Subcutaneous abdominal adipose tissue (tissue), 5 donors: ENCODE data around the gene ENKD1.

Experiments
- H3K27ac ChIP-seq: one replicate; pipeline ENCODE4 v1.7.0; 2013; ENCODE audit warnings: low read depth, mild to moderate bottlenecking, inconsistent platforms, low read length, moderate library complexity
- H3K27me3 ChIP-seq, 5 donors: one replicate each; pipeline ENCODE4 v1.7.0; 2013; ENCODE audit warnings: low read length in 5 of 5, inconsistent platforms in 1 of 5; ENCODE audit not compliant: control insufficient read depth in 5 of 5, insufficient read depth in 4 of 5
- H3K36me3 ChIP-seq, 5 donors: one replicate each; pipeline ENCODE4 v1.7.0; 2013; ENCODE audit warnings: low read length in 5 of 5; ENCODE audit not compliant: control insufficient read depth in 5 of 5, insufficient read depth in 5 of 5
- H3K4me1 ChIP-seq, 5 donors: one replicate each; pipeline ENCODE4 v1.7.0; 2013; ENCODE audit warnings: low read length in 5 of 5, mild to moderate bottlenecking in 3 of 5, moderate library complexity in 1 of 5; ENCODE audit not compliant: control insufficient read depth in 5 of 5, insufficient read depth in 5 of 5
- H3K4me3 ChIP-seq, 5 donors: one replicate each; pipeline ENCODE4 v1.7.0; 2013; ENCODE audit warnings: low read length in 5 of 5, low read depth in 1 of 5
- H3K9ac ChIP-seq, 5 donors: one replicate each; pipeline ENCODE4 v1.7.0; 2013; ENCODE audit warnings: low read length in 5 of 5, mild to moderate bottlenecking in 4 of 5, moderate library complexity in 3 of 5
- H3K9me3 ChIP-seq, 5 donors: one replicate each; pipeline ENCODE4 v1.7.0; 2013; ENCODE audit warnings: low read length in 5 of 5; ENCODE audit not compliant: control insufficient read depth in 5 of 5
- donor health status: healthy.
- donor health status: healthy.
- donor health status: healthy.
- donor health status: healthy.
- donor health status: healthy.

ENKD1 gene, protein sequence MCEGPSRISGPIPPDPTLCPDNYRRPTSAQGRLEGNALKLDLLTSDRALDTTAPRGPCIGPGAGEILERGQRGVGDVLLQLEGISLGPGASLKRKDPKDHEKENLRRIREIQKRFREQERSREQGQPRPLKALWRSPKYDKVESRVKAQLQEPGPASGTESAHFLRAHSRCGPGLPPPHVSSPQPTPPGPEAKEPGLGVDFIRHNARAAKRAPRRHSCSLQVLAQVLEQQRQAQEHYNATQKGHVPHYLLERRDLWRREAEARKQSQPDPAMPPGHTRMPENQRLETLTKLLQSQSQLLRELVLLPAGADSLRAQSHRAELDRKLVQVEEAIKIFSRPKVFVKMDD

DNA sequence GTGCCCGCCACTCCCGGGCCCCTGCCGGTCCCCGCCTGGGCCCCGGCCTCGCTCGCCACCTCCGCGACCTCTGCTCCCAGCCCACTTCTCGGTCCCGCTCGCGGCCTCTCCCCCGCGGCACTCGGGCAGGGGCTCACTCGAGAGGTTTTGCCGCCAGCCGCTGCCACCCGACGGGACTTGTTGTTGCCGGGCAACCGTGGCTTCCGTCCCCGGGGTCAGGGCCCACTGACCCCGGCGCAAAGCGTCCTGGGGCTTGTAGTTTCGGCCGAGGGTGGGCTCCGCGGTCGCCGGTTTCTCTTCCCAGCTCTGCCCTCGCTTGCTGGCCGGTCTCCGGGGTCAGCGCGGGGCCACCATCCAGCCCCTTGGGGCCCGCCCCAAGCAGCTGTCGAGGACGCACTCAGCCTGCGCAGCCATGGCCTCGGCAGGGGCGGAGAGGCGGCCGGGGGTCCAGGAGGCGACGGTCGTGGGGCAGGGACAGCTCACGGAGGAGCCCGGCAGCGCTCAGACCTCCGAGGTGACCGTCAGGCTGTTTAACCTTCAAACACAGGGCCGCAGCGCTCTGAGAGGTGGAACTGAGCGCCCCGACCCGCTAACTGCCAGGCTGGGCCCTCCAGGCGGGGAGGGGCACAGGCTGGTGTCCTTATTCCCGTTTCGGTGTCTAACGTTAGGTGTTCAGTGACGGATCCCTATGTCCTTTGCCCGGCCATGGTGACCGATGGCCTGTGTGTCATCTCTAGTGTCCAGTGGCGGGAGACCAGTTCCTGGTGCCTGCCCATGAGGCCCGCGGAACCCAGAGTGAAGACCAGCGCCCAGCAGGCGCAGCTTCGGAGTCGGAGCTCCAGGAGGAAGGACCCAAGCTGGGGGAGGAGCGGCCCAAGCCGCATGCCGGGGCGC, at the start of gene ENKD1, which contains the start of gene C16orf86:
Gene ENKD1, minus strand, starts transcription at position 192 of the 894 bp plus-strand sequence. CDS start 308 bp downstream, outside the sequence.
Gene C16orf86, plus strand, starts transcription at position 256 of the 894 bp plus-strand sequence. Its CDS starts 157 bp downstream, at position 413.
- peak within 1 kb of the TSS; percentile 86 for H3K27ac ChIP-seq
- peaks cover 0 to 19% (median 6%) of the 10 kb centered on the region in 5 donors for H3K36me3 ChIP-seq
- peak within 1 kb of the TSS; percentile 56 to 90 (median 81) for H3K9ac ChIP-seq
- peaks cover 4 to 34% (median 27%) of the 10 kb centered on the region in 5 donors for H3K4me1 ChIP-seq
- no peaks in the 10 kb centered on the region for H3K9me3 ChIP-seq
- H3K27me3 ChIP-seq = no peaks in the 10 kb centered on the region
- peak within 1 kb of the TSS; percentile 54 to 85 (median 76) for H3K4me3 ChIP-seq

- no peaks in the 10 kb centered on the region for H3K27me3 ChIP-seq
These were observed 49.5 kb upstream of the ENKD1 start for GRCh38 chr16:67716097-67716496.

GRCh38 chr16:67714522-67714921, 48.0 kb upstream of the ENKD1 start:
- peaks cover 0 to 2% (median 0%) of the 10 kb centered on the region in 5 donors for H3K36me3 ChIP-seq
- no peak overlapping the region for H3K9ac ChIP-seq
- H3K9me3 ChIP-seq = no peaks in the 10 kb centered on the region
- H3K4me3 ChIP-seq = no peak overlapping the region
- no peaks in the 10 kb centered on the region for H3K27me3 ChIP-seq
- H3K27ac ChIP-seq = no peak overlapping the region
- H3K4me1 ChIP-seq = peaks cover 4 to 18% (median 16%) of the 10 kb centered on the region in 5 donors

More at GRCh38 chr16:67716097-67716496, 49.5 kb upstream of the ENKD1 start:
- peaks cover 4 to 27% (median 24%) of the 10 kb centered on the region in 5 donors for H3K4me1 ChIP-seq
- peaks cover 0 to 2% (median 0%) of the 10 kb centered on the region in 5 donors for H3K36me3 ChIP-seq
- no peak overlapping the region for H3K4me3 ChIP-seq
- H3K27ac ChIP-seq = no peak overlapping the region
- no peak overlapping the region for H3K9ac ChIP-seq
- H3K9me3 ChIP-seq = no peaks in the 10 kb centered on the region

DNA sequence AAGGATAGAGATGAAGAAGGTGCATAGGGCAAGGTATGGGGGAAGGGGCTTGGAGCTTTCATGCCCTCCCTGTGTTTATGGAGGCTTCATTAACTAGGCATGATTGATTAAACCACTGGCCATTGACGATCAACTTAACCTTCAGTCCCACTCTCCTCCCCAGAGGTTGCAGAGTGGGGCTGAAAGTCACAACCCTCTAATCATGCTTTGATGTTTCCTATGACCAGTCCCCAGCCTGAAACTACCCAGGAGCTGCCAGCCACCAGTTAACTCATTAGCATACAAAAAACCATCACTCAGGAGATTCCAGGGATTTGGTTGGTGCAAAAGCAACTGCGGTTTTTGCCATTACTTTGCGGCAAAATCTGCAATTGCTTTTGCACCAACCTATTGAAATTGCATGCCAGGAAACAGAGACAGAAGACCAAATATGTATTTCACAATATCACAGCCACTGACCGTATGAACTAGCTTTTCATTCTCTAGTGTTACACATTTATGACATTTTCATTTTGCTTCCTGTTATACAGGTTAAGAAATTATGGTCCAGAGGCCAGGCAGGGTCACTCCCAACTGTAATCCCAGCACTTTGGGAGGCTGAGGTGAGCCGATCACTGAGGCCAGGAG, 47.2 kb upstream of the ENKD1 start:
- no peaks in the 10 kb centered on the region for H3K9me3 ChIP-seq
- H3K4me1 ChIP-seq = peaks cover 4 to 20% (median 15%) of the 10 kb centered on the region in 5 donors
- H3K27ac ChIP-seq = no peak overlapping the region

GRCh38 chr16:67710607-67711006, 44.1 kb upstream of the ENKD1 start:
- Histone ChIP-seq H3K9ac (no peak overlapping the region), H3K27ac (no peak overlapping the region), H3K4me3 (no peak overlapping the region), H3K36me3 (no peaks in the 10 kb centered on the region), H3K4me1 (peaks cover 2 to 17% (median 7%) of the 10 kb centered on the region in 5 donors), H3K27me3 (no peaks in the 10 kb centered on the region), H3K9me3 (no peaks in the 10 kb centered on the region)

More for the DNA sequence above, 47.2 kb upstream of the ENKD1 start:
- H3K27me3 ChIP-seq = no peaks in the 10 kb centered on the region
- no peak overlapping the region for H3K9ac ChIP-seq
- H3K4me3 ChIP-seq = no peak overlapping the region
- peaks cover 0 to 2% (median 0%) of the 10 kb centered on the region in 5 donors for H3K36me3 ChIP-seq

DNA sequence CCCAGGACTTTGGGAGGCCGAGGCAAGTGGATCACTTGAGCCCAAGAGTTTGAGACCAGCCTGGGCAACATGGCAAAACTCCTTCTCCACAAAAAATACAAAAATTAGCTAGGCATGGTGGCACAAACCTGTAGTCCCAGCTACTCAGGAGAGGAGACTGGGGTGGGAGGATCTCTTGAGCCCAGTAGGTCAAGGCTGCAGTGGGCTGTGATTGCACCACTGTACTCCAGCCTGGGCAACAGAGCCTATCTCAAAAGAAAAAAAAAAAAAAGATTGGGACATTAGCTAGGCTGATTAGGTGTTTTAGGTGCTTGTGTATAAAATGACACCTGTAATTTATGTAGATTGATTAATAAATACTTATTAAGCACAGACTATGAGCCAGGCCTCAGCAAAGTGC, 42.5 kb upstream of the ENKD1 start:
- peaks cover 2 to 17% (median 7%) of the 10 kb centered on the region in 5 donors for H3K4me1 ChIP-seq

DNA sequence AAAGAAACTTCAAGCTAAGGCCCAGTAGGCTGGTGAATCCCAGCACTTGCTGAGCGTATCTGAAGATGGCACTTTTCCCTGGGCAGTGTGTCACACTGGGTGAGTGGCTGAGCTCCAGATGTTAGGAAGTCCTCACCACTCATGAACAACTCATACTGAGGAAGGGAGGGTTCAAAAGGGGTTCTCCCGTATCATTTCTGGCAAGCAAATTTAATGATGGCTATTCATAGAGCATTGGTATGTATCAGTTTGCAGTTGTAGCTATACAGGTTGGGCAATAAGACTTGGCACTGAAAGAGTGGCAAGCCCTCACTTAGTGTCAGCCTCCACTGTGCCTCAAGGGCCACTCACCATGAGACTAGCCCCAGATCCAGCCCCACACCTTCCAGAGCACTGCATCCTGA, 41.8 kb upstream of the ENKD1 start:
- no peak overlapping the region for H3K27ac ChIP-seq
- H3K36me3 ChIP-seq = no peaks in the 10 kb centered on the region
- H3K9me3 ChIP-seq = no peaks in the 10 kb centered on the region
- no peaks in the 10 kb centered on the region for H3K27me3 ChIP-seq
- no peak overlapping the region for H3K4me3 ChIP-seq
- H3K9ac ChIP-seq = no peak overlapping the region
- peaks cover 2 to 13% (median 9%) of the 10 kb centered on the region in 5 donors for H3K4me1 ChIP-seq

More for the DNA sequence above, 42.5 kb upstream of the ENKD1 start:
- peak overlapping the region in 1 of 5 donors; percentile 16 for H3K9ac ChIP-seq
- H3K36me3 ChIP-seq = no peaks in the 10 kb centered on the region
- H3K9me3 ChIP-seq = no peaks in the 10 kb centered on the region
- no peaks in the 10 kb centered on the region for H3K27me3 ChIP-seq
- H3K27ac ChIP-seq = no peak overlapping the region
- H3K4me3 ChIP-seq = no peak overlapping the region

- H3K4me3 ChIP-seq = no peak overlapping the region
These were observed 41.2 kb upstream of the ENKD1 start for GRCh38 chr16:67707790-67708189.

DNA sequence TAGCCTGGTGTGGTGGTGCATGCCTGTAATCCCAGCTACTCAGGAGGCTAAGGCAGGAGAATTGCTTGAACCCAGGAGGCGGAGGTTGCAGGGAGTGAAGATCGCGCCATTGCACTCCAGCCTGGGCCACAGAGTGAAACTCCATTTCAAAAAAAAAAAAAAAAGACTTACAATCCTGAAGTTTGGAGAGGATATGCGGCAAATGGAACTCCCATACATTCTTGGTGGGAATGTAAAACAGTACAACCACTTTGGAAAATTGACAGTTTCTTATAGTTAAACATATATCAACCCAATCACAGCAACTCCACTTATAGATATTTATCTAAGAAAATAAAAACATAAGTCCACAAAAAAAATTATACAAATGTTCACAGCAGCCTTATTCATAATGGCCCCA, 40.7 kb upstream of the ENKD1 start:
- no peaks in the 10 kb centered on the region for H3K9me3 ChIP-seq
- H3K9ac ChIP-seq = no peak overlapping the region
- H3K27ac ChIP-seq = no peak overlapping the region
- no peaks in the 10 kb centered on the region for H3K27me3 ChIP-seq
- no peaks in the 10 kb centered on the region for H3K36me3 ChIP-seq
- no peak overlapping the region for H3K4me3 ChIP-seq
- peaks cover 2 to 13% (median 11%) of the 10 kb centered on the region in 5 donors for H3K4me1 ChIP-seq

More at GRCh38 chr16:67707790-67708189, 41.2 kb upstream of the ENKD1 start:
- Histone ChIP-seq H3K4me1 (peaks cover 2 to 13% (median 11%) of the 10 kb centered on the region in 5 donors), H3K9me3 (no peaks in the 10 kb centered on the region), H3K27ac (no peak overlapping the region), H3K36me3 (no peaks in the 10 kb centered on the region), H3K9ac (no peak overlapping the region), H3K27me3 (no peaks in the 10 kb centered on the region)
